GM23338 (cell line): ENCODE data around the gene TINAGL1.

Experiments used
- CREB1 ChIP-seq: fragments of 250-450 bp; sonication (Bioruptor Pico); IDR thresholded peaks from 2 replicates; pipeline ENCODE4 v1.5.0; 2020; ENCODE audit warnings: low read depth, mild to moderate bottlenecking, moderate library complexity
- ETS1 ChIP-seq: IDR thresholded peaks from 2 replicates; pipeline ENCODE4 v1.6.1; 2016; ENCODE audit warnings: antibody characterized with exemption
- EZH2 ChIP-seq: fragments of 200-600 bp; sonication (generic); IDR thresholded peaks from one replicate; pipeline ENCODE4 v1.8.0; 2017; ENCODE audit warnings: antibody characterized with exemption, mild to moderate bottlenecking, low read depth; ENCODE audit not compliant: unreplicated experiment
- EZH2phosphoT487 ChIP-seq: fragments of 200-600 bp; sonication (generic); IDR thresholded peaks from one replicate; pipeline ENCODE4 v1.8.1; 2018; ENCODE audit warnings: antibody characterized with exemption; ENCODE audit not compliant: unreplicated experiment
- JUNB ChIP-seq: IDR thresholded peaks from one replicate; pipeline ENCODE4 v1.6.1; 2016; ENCODE audit warnings: antibody characterized with exemption; ENCODE audit not compliant: unreplicated experiment
- POLR2AphosphoS5 ChIP-seq: IDR thresholded peaks from 2 replicates; pipeline ENCODE4 v1.6.1; 2016; ENCODE audit warnings: antibody characterized with exemption, low read depth
- ZNF114 ChIP-seq: fragments of 250-450 bp; sonication (Bioruptor Pico); IDR thresholded peaks from 2 replicates; pipeline ENCODE4 v1.5.0; 2020; ENCODE audit warnings: mild to moderate bottlenecking, moderate library complexity
- TF ChIP-seq, protein P1 (sequence below), 2 experiments: fragments of 200-600 bp in 1 of 2; sonication (generic) in 1 of 2; conservative IDR thresholded peaks; 2 replicates each; pipeline versions ENCODE4 v1.5.1 to v1.6.1; 2016 to 2017; ENCODE audit warnings: antibody characterized with exemption in 2 of 2, low read depth in 2 of 2, mild to moderate bottlenecking in 2 of 2, moderate library complexity in 1 of 2
- TF ChIP-seq, protein P2 (sequence below): IDR thresholded peaks from one replicate; pipeline ENCODE4 v1.6.1; 2018; ENCODE audit warnings: antibody characterized with exemption; ENCODE audit not compliant: unreplicated experiment

GRCh38 chr1:31615414-31615813 lies 39.1 kb downstream of the TINAGL1 start:
- TF ChIP-seq, protein P1, sequence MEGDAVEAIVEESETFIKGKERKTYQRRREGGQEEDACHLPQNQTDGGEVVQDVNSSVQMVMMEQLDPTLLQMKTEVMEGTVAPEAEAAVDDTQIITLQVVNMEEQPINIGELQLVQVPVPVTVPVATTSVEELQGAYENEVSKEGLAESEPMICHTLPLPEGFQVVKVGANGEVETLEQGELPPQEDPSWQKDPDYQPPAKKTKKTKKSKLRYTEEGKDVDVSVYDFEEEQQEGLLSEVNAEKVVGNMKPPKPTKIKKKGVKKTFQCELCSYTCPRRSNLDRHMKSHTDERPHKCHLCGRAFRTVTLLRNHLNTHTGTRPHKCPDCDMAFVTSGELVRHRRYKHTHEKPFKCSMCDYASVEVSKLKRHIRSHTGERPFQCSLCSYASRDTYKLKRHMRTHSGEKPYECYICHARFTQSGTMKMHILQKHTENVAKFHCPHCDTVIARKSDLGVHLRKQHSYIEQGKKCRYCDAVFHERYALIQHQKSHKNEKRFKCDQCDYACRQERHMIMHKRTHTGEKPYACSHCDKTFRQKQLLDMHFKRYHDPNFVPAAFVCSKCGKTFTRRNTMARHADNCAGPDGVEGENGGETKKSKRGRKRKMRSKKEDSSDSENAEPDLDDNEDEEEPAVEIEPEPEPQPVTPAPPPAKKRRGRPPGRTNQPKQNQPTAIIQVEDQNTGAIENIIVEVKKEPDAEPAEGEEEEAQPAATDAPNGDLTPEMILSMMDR (conservative IDR thresholded peaks at IDR 0.05; ENCODE audit: low read depth in 2 of 2), result no peak
- TF ChIP-seq EZH2phosphoT487 (no peak), CREB1 (CRISPR knock-in tag) (no peak), EZH2 (no peak), ETS1 (no peak), POLR2AphosphoS5 (no peak), JUNB (no peak), ZNF114 (CRISPR knock-in tag) (no peak)
- TF ChIP-seq, protein P2, sequence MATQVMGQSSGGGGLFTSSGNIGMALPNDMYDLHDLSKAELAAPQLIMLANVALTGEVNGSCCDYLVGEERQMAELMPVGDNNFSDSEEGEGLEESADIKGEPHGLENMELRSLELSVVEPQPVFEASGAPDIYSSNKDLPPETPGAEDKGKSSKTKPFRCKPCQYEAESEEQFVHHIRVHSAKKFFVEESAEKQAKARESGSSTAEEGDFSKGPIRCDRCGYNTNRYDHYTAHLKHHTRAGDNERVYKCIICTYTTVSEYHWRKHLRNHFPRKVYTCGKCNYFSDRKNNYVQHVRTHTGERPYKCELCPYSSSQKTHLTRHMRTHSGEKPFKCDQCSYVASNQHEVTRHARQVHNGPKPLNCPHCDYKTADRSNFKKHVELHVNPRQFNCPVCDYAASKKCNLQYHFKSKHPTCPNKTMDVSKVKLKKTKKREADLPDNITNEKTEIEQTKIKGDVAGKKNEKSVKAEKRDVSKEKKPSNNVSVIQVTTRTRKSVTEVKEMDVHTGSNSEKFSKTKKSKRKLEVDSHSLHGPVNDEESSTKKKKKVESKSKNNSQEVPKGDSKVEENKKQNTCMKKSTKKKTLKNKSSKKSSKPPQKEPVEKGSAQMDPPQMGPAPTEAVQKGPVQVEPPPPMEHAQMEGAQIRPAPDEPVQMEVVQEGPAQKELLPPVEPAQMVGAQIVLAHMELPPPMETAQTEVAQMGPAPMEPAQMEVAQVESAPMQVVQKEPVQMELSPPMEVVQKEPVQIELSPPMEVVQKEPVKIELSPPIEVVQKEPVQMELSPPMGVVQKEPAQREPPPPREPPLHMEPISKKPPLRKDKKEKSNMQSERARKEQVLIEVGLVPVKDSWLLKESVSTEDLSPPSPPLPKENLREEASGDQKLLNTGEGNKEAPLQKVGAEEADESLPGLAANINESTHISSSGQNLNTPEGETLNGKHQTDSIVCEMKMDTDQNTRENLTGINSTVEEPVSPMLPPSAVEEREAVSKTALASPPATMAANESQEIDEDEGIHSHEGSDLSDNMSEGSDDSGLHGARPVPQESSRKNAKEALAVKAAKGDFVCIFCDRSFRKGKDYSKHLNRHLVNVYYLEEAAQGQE, result no peak
